Activated CD8-positive, alpha-beta memory T cell treated with anti-CD3 and anti-CD28 coated beads, Interleukin-2, amount 50 U/mL, for 4 hours (primary cell): ENCODE measurements around the gene SSNA1.
"Not testable (repeated sequence)": the region's sequence is repeated elsewhere in the genome, so short reads cannot be mapped to it uniquely, and the experiment has no call there.

Experiments
- DNase-seq: peaks from one replicate; pipeline ENCODE4 v3.0.0-alpha.2; 2020

SSNA1 gene

GRCh38 chr9:137234758-137235423 is 46.4 kb downstream of the SSNA1 start:
- DNase-seq = no peak

GRCh38 chr9:137235424-137236237 is 47.2 kb downstream of the SSNA1 start:
- no peak for DNase-seq

GRCh38 chr9:137236238-137236935 is 47.9 kb downstream of the SSNA1 start:
- peak; percentile 94 for DNase-seq

- no peak for DNase-seq
Observed at GRCh38 chr9:137236936-137237421, 48.5 kb downstream of the SSNA1 start.

- DNase-seq = no peak
Observed at GRCh38 chr9:137237759-137238726, 49.6 kb downstream of the SSNA1 start.

GRCh38 chr9:137239541-137240200 is 51.2 kb downstream of the SSNA1 start:
- DNase-seq = not testable (repeated sequence)
